HEK293 (cell line): Measurements from ENCODE around the gene TXNDC2.

Source experiments
- TF ChIP-seq, protein P1 (sequence below): fragments of 450-650 bp; formaldehyde crosslinking; IDR thresholded peaks from 2 replicates; pipeline ENCODE4 v1.5.1; 2016; ENCODE audit warnings: missing biosample characterization, missing genetic modification characterization
- TF ChIP-seq, protein P2 (sequence below): fragments of 450-650 bp; formaldehyde crosslinking; IDR thresholded peaks from 2 replicates; pipeline ENCODE4 v1.5.1; 2016; ENCODE audit warnings: missing biosample characterization, missing genetic modification characterization

DNA sequence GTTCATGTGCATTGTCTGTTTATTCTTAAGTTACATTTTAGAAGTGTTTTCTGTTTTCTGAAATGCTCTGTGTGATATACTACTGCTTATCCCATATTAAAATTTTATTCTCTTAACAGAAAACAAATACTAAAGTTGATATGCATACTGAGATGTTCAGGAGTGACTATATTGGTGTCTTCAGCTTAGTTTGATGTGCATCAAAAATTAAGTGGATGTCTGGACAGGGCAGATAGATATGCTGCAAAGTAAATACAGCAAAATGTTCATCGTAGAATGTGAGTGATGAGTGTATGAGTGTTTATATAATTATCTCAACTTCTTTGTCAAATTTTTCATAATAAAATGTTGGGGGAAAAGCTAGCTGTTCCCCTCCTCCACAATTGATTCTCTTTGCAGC lies 41.2 kb downstream of the TXNDC2 start:
- TF ChIP-seq, protein P1, sequence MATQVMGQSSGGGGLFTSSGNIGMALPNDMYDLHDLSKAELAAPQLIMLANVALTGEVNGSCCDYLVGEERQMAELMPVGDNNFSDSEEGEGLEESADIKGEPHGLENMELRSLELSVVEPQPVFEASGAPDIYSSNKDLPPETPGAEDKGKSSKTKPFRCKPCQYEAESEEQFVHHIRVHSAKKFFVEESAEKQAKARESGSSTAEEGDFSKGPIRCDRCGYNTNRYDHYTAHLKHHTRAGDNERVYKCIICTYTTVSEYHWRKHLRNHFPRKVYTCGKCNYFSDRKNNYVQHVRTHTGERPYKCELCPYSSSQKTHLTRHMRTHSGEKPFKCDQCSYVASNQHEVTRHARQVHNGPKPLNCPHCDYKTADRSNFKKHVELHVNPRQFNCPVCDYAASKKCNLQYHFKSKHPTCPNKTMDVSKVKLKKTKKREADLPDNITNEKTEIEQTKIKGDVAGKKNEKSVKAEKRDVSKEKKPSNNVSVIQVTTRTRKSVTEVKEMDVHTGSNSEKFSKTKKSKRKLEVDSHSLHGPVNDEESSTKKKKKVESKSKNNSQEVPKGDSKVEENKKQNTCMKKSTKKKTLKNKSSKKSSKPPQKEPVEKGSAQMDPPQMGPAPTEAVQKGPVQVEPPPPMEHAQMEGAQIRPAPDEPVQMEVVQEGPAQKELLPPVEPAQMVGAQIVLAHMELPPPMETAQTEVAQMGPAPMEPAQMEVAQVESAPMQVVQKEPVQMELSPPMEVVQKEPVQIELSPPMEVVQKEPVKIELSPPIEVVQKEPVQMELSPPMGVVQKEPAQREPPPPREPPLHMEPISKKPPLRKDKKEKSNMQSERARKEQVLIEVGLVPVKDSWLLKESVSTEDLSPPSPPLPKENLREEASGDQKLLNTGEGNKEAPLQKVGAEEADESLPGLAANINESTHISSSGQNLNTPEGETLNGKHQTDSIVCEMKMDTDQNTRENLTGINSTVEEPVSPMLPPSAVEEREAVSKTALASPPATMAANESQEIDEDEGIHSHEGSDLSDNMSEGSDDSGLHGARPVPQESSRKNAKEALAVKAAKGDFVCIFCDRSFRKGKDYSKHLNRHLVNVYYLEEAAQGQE, result no peak
- TF ChIP-seq, protein P2, sequence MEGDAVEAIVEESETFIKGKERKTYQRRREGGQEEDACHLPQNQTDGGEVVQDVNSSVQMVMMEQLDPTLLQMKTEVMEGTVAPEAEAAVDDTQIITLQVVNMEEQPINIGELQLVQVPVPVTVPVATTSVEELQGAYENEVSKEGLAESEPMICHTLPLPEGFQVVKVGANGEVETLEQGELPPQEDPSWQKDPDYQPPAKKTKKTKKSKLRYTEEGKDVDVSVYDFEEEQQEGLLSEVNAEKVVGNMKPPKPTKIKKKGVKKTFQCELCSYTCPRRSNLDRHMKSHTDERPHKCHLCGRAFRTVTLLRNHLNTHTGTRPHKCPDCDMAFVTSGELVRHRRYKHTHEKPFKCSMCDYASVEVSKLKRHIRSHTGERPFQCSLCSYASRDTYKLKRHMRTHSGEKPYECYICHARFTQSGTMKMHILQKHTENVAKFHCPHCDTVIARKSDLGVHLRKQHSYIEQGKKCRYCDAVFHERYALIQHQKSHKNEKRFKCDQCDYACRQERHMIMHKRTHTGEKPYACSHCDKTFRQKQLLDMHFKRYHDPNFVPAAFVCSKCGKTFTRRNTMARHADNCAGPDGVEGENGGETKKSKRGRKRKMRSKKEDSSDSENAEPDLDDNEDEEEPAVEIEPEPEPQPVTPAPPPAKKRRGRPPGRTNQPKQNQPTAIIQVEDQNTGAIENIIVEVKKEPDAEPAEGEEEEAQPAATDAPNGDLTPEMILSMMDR (tag by site-specific recombination), result no peak
